PC-9 (cell line): ENCODE measurements around the gene FAM81B. TPM values are rescaled to one million over a fixed set of nuclear protein-coding genes. Genes with fewer than 3 reads are reported as not detected.

ENCODE experiments used
- BruUV-seq: library from RNA; stranded (reverse); fragments of 400-500 nt; replicated peaks from 2 replicates; lab custom pipeline; 2021; lab: Mats Ljungman, UMichigan
- CTCF ChIA-PET: fragments of 300-600 bp; sonication (Branson Sonifier 250); formaldehyde crosslinking; loops from one replicate; lab custom pipeline; 2022; ENCODE audit warnings: antibody characterized with exemption; lab: Charles Lee
- POLR2A ChIA-PET: fragments of 300-600 bp; sonication (Branson Sonifier 250); formaldehyde crosslinking; loops from one replicate; lab custom pipeline; 2022; ENCODE audit warnings: antibody characterized with exemption; ENCODE audit not compliant: unreplicated experiment; lab: Charles Lee
- DNase-seq, 2 experiments: peaks; one replicate each; pipeline versions ENCODE4 v3.0.0 to v3.0.0-alpha.2; 2015 to 2022; ENCODE audit warnings: mixed read lengths in 1 of 2
- H2AFZ ChIP-seq: fragments of 200-600 bp; sonication (generic); 2 replicates; pipeline ENCODE4 v1.8.1; 2017; ENCODE audit warnings: antibody characterized with exemption
- H3F3A ChIP-seq: fragments of 200-600 bp; sonication (generic); 2 replicates; pipeline ENCODE4 v1.8.1; 2017; ENCODE audit warnings: antibody characterized with exemption, mild to moderate bottlenecking, low read depth; ENCODE audit not compliant: insufficient read depth
- H3K27ac ChIP-seq: fragments of 200-600 bp; sonication (generic); 2 replicates; pipeline ENCODE4 v1.6.1; 2016; ENCODE audit warnings: mixed run types
- H3K27me3 ChIP-seq: fragments of 200-600 bp; sonication (generic); 2 replicates; pipeline ENCODE4 v1.6.1; 2016; ENCODE audit warnings: low read depth, mixed run types; ENCODE audit not compliant: insufficient read depth
- H3K36me3 ChIP-seq: fragments of 200-600 bp; sonication (generic); 2 replicates; pipeline ENCODE4 v1.6.1; 2016; ENCODE audit warnings: low read depth, mixed run types
- H3K4me1 ChIP-seq: fragments of 200-600 bp; sonication (generic); replicated peaks from 2 replicates; pipeline ENCODE4 v1.6.1; 2016; ENCODE audit warnings: mixed run types; ENCODE audit not compliant: insufficient read depth
- H3K4me2 ChIP-seq: fragments of 200-600 bp; sonication (generic); 2 replicates; pipeline ENCODE4 v1.6.1; 2017; ENCODE audit warnings: mixed run types
- H3K4me3 ChIP-seq: fragments of 200-600 bp; sonication (generic); 2 replicates; pipeline ENCODE4 v1.6.1; 2016; ENCODE audit warnings: mixed run types
- H3K79me2 ChIP-seq: fragments of 200-600 bp; sonication (generic); 2 replicates; pipeline ENCODE4 v1.6.1; 2017; ENCODE audit warnings: low read depth, mixed run types
- H3K9me2 ChIP-seq: fragments of 200-600 bp; sonication (generic); 2 replicates; pipeline ENCODE4 v1.8.1; 2017; ENCODE audit warnings: mild to moderate bottlenecking; ENCODE audit not compliant: insufficient read depth
- H3K9me3 ChIP-seq: fragments of 200-600 bp; sonication (generic); 2 replicates; pipeline ENCODE4 v1.8.1; 2016; ENCODE audit warnings: low read depth; ENCODE audit not compliant: insufficient read depth
- H4K20me1 ChIP-seq: fragments of 200-600 bp; sonication (generic); 2 replicates; pipeline ENCODE4 v1.8.1; 2017; ENCODE audit not compliant: insufficient read depth
- CTCF ChIP-seq: fragments of 200-600 bp; sonication (generic); conservative IDR thresholded peaks from 2 replicates; pipeline ENCODE4 v1.6.1; 2017; ENCODE audit warnings: mixed run types, antibody characterized with exemption, mild to moderate bottlenecking, moderate library complexity
- EZH2 ChIP-seq: fragments of 200-600 bp; sonication (generic); IDR thresholded peaks from 2 replicates; pipeline ENCODE4 v1.8.0; 2017; ENCODE audit warnings: antibody characterized with exemption, low read depth
- intact Hi-C: fragments of 100-400 bp; cut with micrococcal nuclease; formaldehyde crosslinking; loops from one replicate; pipeline ENCODE4 v1.10.0; 2022; ENCODE audit not compliant: unreplicated experiment
- total RNA-seq: library from RNA; stranded (reverse); gene quantifications from 2 replicates; pipeline ENCODE4 v1.2.3, GENCODE V29; 2021

The FAM81B gene
- total RNA-seq, 1 experiment from 2014 or later = 5.0 TPM

- TF ChIP-seq CTCF (no peak), EZH2 (no peak)
- ChIA-PET CTCF (no interaction called here), POLR2A (no interaction called here)
- H3K9me2 ChIP-seq = 0 out of 2 replicates have a peak, but pooled peaks cover 5% of the 10 kb centered on the region
- no peak overlapping the region for H3K27ac ChIP-seq
- no peaks in the 10 kb centered on the region for H3K9me3 ChIP-seq
- no peak overlapping the region for H3K4me3 ChIP-seq
- no peaks in the 10 kb centered on the region for H3K27me3 ChIP-seq
- no TSS peak for BruUV-seq
- H3K79me2 ChIP-seq = no peaks in the 10 kb centered on the region
- H3F3A ChIP-seq = no peaks in the 10 kb centered on the region
- no peaks in the 10 kb centered on the region for H3K36me3 ChIP-seq
- no peaks in the 10 kb centered on the region for H3K4me1 ChIP-seq
- no peaks in the 10 kb centered on the region for H4K20me1 ChIP-seq
- intact Hi-C loops = no loop called here
- no peak overlapping the region for H3K4me2 ChIP-seq
- H2AFZ ChIP-seq = no peak overlapping the region
- DNase-seq = no peak
Observed at GRCh38 chr5:95379133-95379532, 12.0 kb upstream of the FAM81B start.

- no peak overlapping the region for H3K4me2 ChIP-seq
- no peak for DNase-seq
- H4K20me1 ChIP-seq = no peaks in the 10 kb centered on the region
- no TSS peak for BruUV-seq
- H3K79me2 ChIP-seq = no peaks in the 10 kb centered on the region
- H3K9me2 ChIP-seq = 0 out of 2 replicates have a peak, but pooled peaks cover 7% of the 10 kb centered on the region
- H3K9me3 ChIP-seq = no peaks in the 10 kb centered on the region
- H3K4me1 ChIP-seq = no peaks in the 10 kb centered on the region
- no peaks in the 10 kb centered on the region for H3F3A ChIP-seq
- H3K27ac ChIP-seq = no peak overlapping the region
- H2AFZ ChIP-seq = no peak overlapping the region
- H3K36me3 ChIP-seq = no peaks in the 10 kb centered on the region
- ChIA-PET POLR2A (no interaction called here), CTCF (no interaction called here)
- no peak overlapping the region for H3K4me3 ChIP-seq
- intact Hi-C loops = no loop called here
- no peaks in the 10 kb centered on the region for H3K27me3 ChIP-seq
- TF ChIP-seq EZH2 = no peak
- no peak for TF ChIP-seq CTCF
Observed at GRCh38 chr5:95380103-95380628, 11.0 kb upstream of the FAM81B start.

GRCh38 chr5:95382801-95383200, 8.4 kb upstream of the FAM81B start:
- Histone ChIP-seq H3K79me2 (no peaks in the 10 kb centered on the region), H3K27me3 (no peaks in the 10 kb centered on the region), H4K20me1 (no peaks in the 10 kb centered on the region), H3K4me2 (no peak overlapping the region), H3K27ac (no peak overlapping the region), H3K9me3 (no peaks in the 10 kb centered on the region), H3K4me1 (no peaks in the 10 kb centered on the region), H2AFZ (no peak overlapping the region), H3F3A (no peaks in the 10 kb centered on the region), H3K9me2 (0 out of 2 replicates have a peak, but pooled peaks cover 7% of the 10 kb centered on the region), H3K4me3 (no peak overlapping the region), H3K36me3 (no peaks in the 10 kb centered on the region)
- POLR2A ChIA-PET = no interaction called here
- intact Hi-C loops = no loop called here
- DNase-seq = no peak
- no TSS peak for BruUV-seq
- CTCF ChIA-PET = no interaction called here
- TF ChIP-seq CTCF = no peak
- no peak for TF ChIP-seq EZH2
